ENCODE measurements around the gene ERBB4. TPM values are rescaled to one million over a fixed set of nuclear protein-coding genes. Genes with fewer than 3 reads are reported as not detected.

ERBB4 gene
- total RNA-seq: under 1 TPM in 3 of 4 donors, not detected in 1; 0.04 to 0.57 (median 0.35) TPM

DNA sequence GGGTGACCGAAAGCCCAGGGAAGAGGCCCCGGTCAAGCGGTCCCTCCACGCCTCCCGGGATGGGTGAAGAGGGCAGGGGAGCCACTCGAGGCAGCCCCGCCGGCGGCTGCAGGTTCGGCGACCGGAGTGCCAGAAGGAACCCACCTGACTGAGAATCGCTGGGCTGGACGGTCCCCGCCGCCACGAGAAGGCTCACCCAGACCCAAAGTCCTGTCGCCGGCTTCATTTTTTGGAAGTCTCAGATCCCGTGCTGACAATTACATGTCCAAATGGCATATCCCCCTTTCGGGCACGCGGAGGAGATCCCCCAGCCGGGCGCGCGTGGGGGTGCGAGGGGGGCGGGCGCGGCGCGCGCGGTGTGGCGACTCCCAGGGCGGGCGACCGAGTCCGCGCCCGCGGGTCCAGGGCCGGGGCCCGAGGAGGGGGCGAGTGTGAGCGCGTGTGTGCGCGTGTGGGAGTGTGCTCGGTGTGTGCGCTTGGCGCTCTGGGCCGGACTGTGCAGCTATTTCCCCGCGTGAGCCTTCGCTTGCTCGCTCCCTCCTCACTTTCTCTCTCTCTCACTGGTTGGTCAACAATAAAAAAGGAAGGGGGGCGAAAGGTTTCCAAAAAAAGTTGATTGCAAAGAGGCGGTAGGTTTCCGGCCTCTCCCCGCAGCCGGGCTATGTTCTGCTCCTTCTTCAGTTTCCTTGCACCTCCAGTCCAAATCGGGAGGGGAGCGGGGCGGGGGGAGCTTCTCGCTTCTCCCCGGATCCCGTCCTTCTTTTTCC, at the start of gene ERBB4:
TSS of gene ERBB4 (minus strand) at position 498 of the 767 bp plus-strand sequence. CDS start at position 226, 272 bp downstream.
- intact Hi-C loops (cut with DNase I): no loop called here
- WGBS, 2 donors: 0% methylated on average over 32 to 35 of the region's 69 CpGs
- H3K4me3 ChIP-seq: peak within 1 kb of the TSS; percentile 37 to 71 (median 62)
- H3K27ac ChIP-seq: no peak within 1 kb of the TSS
- no peaks in the 10 kb centered on the region for H3K9me3 ChIP-seq
- H3K4me1 ChIP-seq: peaks cover 16 to 36% (median 23%) of the 10 kb centered on the region in 3 donors
- TF ChIP-seq POLR2A (IDR thresholded peaks at IDR 0.05): no peak
- TF ChIP-seq CTCF (IDR thresholded peaks at IDR 0.05): no peak
- no peak for DNase-seq
- H3K36me3 ChIP-seq: no peaks in the 10 kb centered on the region
- peaks cover 8 to 60% (median 14%) of the 10 kb centered on the region in 4 donors for H3K27me3 ChIP-seq

GRCh38 chr2:212580117-212580516, 41.5 kb upstream of the ERBB4 start:
- TF ChIP-seq POLR2A (IDR thresholded peaks at IDR 0.05): no peak
- 66 to 75% methylated on average over 2 of the region's 2 CpGs for WGBS, 2 donors
- DNase-seq: no peak
- H3K9me3 ChIP-seq: no peaks in the 10 kb centered on the region
- H3K36me3 ChIP-seq: no peaks in the 10 kb centered on the region
- no peak overlapping the region for H3K27ac ChIP-seq
- intact Hi-C loops (cut with DNase I): no loop called here
- H3K4me3 ChIP-seq: no peak overlapping the region
- H3K27me3 ChIP-seq: no peaks in the 10 kb centered on the region
- no peaks in the 10 kb centered on the region for H3K4me1 ChIP-seq

- 70 to 76% methylated on average over 4 of the region's 4 CpGs for WGBS, 2 donors
- no peaks in the 10 kb centered on the region for H3K36me3 ChIP-seq
- no peak for DNase-seq
- H3K27ac ChIP-seq: no peak overlapping the region
- intact Hi-C loops (cut with DNase I): no loop called here
- no peaks in the 10 kb centered on the region for H3K27me3 ChIP-seq
- H3K4me3 ChIP-seq: no peak overlapping the region
- H3K4me1 ChIP-seq: no peaks in the 10 kb centered on the region
- TF ChIP-seq POLR2A (IDR thresholded peaks at IDR 0.05): no peak
- no peak for TF ChIP-seq CTCF (IDR thresholded peaks at IDR 0.05)
- H3K9me3 ChIP-seq: no peaks in the 10 kb centered on the region
Observed at GRCh38 chr2:212556296-212556695, 17.7 kb upstream of the ERBB4 start.

- H3K36me3 ChIP-seq: no peaks in the 10 kb centered on the region
- intact Hi-C loops (cut with DNase I): no loop called here
- no peak overlapping the region for H3K4me3 ChIP-seq
- no peak overlapping the region for H3K27ac ChIP-seq
- H3K27me3 ChIP-seq: no peaks in the 10 kb centered on the region
- H3K9me3 ChIP-seq: no peaks in the 10 kb centered on the region
- no peaks in the 10 kb centered on the region for H3K4me1 ChIP-seq
- no peak for TF ChIP-seq CTCF (IDR thresholded peaks at IDR 0.05)
- TF ChIP-seq POLR2A (IDR thresholded peaks at IDR 0.05): no peak
- 49 to 69% methylated on average over 2 of the region's 2 CpGs for WGBS, 2 donors
- DNase-seq: no peak
Observed at GRCh38 chr2:212554233-212554632, 15.6 kb upstream of the ERBB4 start.

GRCh38 chr2:212549941-212550340, 11.3 kb upstream of the ERBB4 start:
- Histone ChIP-seq H3K4me1 (no peaks in the 10 kb centered on the region), H3K36me3 (no peaks in the 10 kb centered on the region), H3K9me3 (no peaks in the 10 kb centered on the region), H3K27me3 (no peaks in the 10 kb centered on the region), H3K4me3 (no peak overlapping the region), H3K27ac (no peak overlapping the region)
- TF ChIP-seq POLR2A (IDR thresholded peaks at IDR 0.05) (no peak), CTCF (IDR thresholded peaks at IDR 0.05) (no peak)
- intact Hi-C loops (cut with DNase I): no loop called here
- no peak for DNase-seq

Measured in esophagus squamous epithelium (tissue), 5 donors.